Gastrocnemius medialis (tissue), 4 donors: ENCODE results near the gene HTRA3.

Source experiments
- CTCF ChIP-seq, 5 experiments: fragments of 450-650 bp in 3 of 5; fragments of 200-600 bp in 2 of 5; sonication (generic) in 2 of 5; IDR thresholded peaks in 4 of 5; conservative IDR thresholded peaks in 1 of 5; 1 replicate in 4 of 5; 2 replicates in 1 of 5; pipeline ENCODE4 v1.5.1; 2016 to 2019; ENCODE audit warnings: antibody characterized with exemption in 5 of 5, mild to moderate bottlenecking in 3 of 5, moderate library complexity in 3 of 5
- POLR2A ChIP-seq, 2 donors: fragments of 450-650 bp; IDR thresholded peaks; one replicate each; pipeline ENCODE4 v1.6.1; 2017; ENCODE audit warnings: antibody characterized with exemption in 2 of 2, mild to moderate bottlenecking in 2 of 2, moderate library complexity in 2 of 2

- TF ChIP-seq CTCF (IDR thresholded peaks at IDR 0.05 in 4 of 5, conservative IDR thresholded peaks at IDR 0.05 in 1 of 5) = no peak
- TF ChIP-seq POLR2A (IDR thresholded peaks at IDR 0.05) = no peak
Measured at GRCh38 chr4:8262637-8263322, 6.8 kb upstream of the HTRA3 start.
